GM20431 (cell line): ENCODE data around the gene ZBED6.
"Not testable (repeated sequence)": the region's sequence is repeated elsewhere in the genome, so short reads cannot be mapped to it uniquely, and the experiment has no call there.

Experiments
- in situ Hi-C: fragments of 300-500 bp; cut with MseI, MboI; formaldehyde crosslinking; loops from one replicate; pipeline ENCODE4 v1.15.0; 2020; ENCODE audit warnings: low sequenced_read_pairs; ENCODE audit not compliant: unreplicated experiment

The ZBED6 gene

GRCh38 chr1:203828503-203828902, 33.1 kb downstream of the ZBED6 start:
- in situ Hi-C loops, result no loop called here

GRCh38 chr1:203829247-203829646, 33.8 kb downstream of the ZBED6 start:
- in situ Hi-C loops, result not testable (repeated sequence)

- in situ Hi-C loops, result no loop called here
These were observed 40.1 kb downstream of the ZBED6 start for GRCh38 chr1:203835476-203835875.

GRCh38 chr1:203839081-203839480, 43.7 kb downstream of the ZBED6 start:
- in situ Hi-C loops, result no loop called here

GRCh38 chr1:203840208-203840808, 44.9 kb downstream of the ZBED6 start:
- in situ Hi-C loops, result no loop called here

- in situ Hi-C loops, result no loop called here
These were observed 47.1 kb downstream of the ZBED6 start for GRCh38 chr1:203842559-203842876.

GRCh38 chr1:203843435-203843834, 48.0 kb downstream of the ZBED6 start:
- in situ Hi-C loops, result no loop called here
